Measurements from ENCODE around the gene KIDINS220.

Gene KIDINS220

GRCh38 chr2:8836971-8837794, at the start of gene KIDINS220:
Gene KIDINS220, minus strand, starts transcription at chr2:8837613. Its CDS starts 10,520 bp downstream, at chr2:8827093.
- peak; percentile 89 for DNase-seq

- peak; percentile 58 for DNase-seq
Measured at GRCh38 chr2:8886876-8887275, 49.5 kb upstream of the KIDINS220 start.

- peak; percentile 36 for DNase-seq
Measured at GRCh38 chr2:8886202-8886518, 48.7 kb upstream of the KIDINS220 start.

- DNase-seq: peak; percentile 41
Measured at GRCh38 chr2:8885449-8886201, 48.2 kb upstream of the KIDINS220 start.

GRCh38 chr2:8884812-8885211, 47.4 kb upstream of the KIDINS220 start:
- peak; percentile 31 for DNase-seq

GRCh38 chr2:8882094-8882493, 44.7 kb upstream of the KIDINS220 start:
- peak; percentile 34 for DNase-seq

GRCh38 chr2:8877894-8878293, 40.5 kb upstream of the KIDINS220 start:
- no peak for DNase-seq

GRCh38 chr2:8877332-8877731, 39.9 kb upstream of the KIDINS220 start:
- DNase-seq: no peak

- no peak for DNase-seq
Measured at GRCh38 chr2:8876628-8877027, 39.2 kb upstream of the KIDINS220 start.

GRCh38 chr2:8872821-8873432, 35.5 kb upstream of the KIDINS220 start:
- DNase-seq: peak; percentile 73

GRCh38 chr2:8870441-8870840, 33.0 kb upstream of the KIDINS220 start:
- peak; percentile 14 for DNase-seq

GRCh38 chr2:8867363-8867762, 29.9 kb upstream of the KIDINS220 start:
- DNase-seq: no peak

GRCh38 chr2:8863331-8863953, 26.0 kb upstream of the KIDINS220 start:
- no peak for DNase-seq

- no peak for DNase-seq
Measured at GRCh38 chr2:8862230-8862629, 24.8 kb upstream of the KIDINS220 start.

GRCh38 chr2:8861797-8862196, 24.4 kb upstream of the KIDINS220 start:
- DNase-seq: no peak

GRCh38 chr2:8860239-8860638, 22.8 kb upstream of the KIDINS220 start:
- no peak for DNase-seq

- no peak for DNase-seq
Measured at GRCh38 chr2:8858910-8859309, 21.5 kb upstream of the KIDINS220 start.

- no peak for DNase-seq
Measured at GRCh38 chr2:8858264-8858663, 20.9 kb upstream of the KIDINS220 start.

- DNase-seq: no peak
Measured at GRCh38 chr2:8857709-8858108, 20.3 kb upstream of the KIDINS220 start.

GRCh38 chr2:8856176-8856575, 18.8 kb upstream of the KIDINS220 start:
- DNase-seq: no peak

GRCh38 chr2:8855010-8855409, 17.6 kb upstream of the KIDINS220 start:
- no peak for DNase-seq

- no peak for DNase-seq
Measured at GRCh38 chr2:8853426-8853825, 16.0 kb upstream of the KIDINS220 start.

GRCh38 chr2:8851811-8852560, 14.6 kb upstream of the KIDINS220 start:
- DNase-seq: no peak
